ENCODE measurements around the gene PEX10.

PEX10 gene

DNA sequence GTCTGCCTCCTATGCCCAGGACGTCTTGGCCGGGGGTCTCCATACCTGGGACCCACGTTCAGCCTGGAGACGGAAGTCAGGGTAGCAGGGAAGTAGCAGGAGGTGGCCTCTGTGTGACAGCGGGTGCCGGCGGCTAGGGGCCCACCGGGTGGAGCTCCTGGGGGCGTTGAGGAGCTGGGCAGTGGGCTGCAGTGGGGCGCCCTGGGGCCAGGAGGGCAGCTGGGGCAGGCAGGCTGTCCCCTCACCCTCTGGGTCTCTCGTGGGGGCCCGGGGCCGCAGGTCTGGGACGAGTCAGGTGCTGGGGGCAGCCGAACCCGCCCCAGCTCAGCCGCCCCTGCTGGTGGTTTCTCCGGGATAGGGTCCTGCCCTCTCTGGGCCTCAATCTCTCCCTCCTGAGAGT lies 14.7 kb upstream of the PEX10 start:
- Mint-ChIP-seq H3K4me1 (peaks cover 9% of the 10 kb centered on the region), H3K4me3 (no peak overlapping the region), H3K36me3 (ENCODE audit: low read depth) (no peaks in the 10 kb centered on the region), H3K27me3 (ENCODE audit: low read depth, poor library complexity) (peaks cover 33% of the 10 kb centered on the region), H3K9me3 (peaks cover 28% of the 10 kb centered on the region), H3K27ac (no peak overlapping the region)
- no peak for DNase-seq
- TF ChIP-seq, protein P1, sequence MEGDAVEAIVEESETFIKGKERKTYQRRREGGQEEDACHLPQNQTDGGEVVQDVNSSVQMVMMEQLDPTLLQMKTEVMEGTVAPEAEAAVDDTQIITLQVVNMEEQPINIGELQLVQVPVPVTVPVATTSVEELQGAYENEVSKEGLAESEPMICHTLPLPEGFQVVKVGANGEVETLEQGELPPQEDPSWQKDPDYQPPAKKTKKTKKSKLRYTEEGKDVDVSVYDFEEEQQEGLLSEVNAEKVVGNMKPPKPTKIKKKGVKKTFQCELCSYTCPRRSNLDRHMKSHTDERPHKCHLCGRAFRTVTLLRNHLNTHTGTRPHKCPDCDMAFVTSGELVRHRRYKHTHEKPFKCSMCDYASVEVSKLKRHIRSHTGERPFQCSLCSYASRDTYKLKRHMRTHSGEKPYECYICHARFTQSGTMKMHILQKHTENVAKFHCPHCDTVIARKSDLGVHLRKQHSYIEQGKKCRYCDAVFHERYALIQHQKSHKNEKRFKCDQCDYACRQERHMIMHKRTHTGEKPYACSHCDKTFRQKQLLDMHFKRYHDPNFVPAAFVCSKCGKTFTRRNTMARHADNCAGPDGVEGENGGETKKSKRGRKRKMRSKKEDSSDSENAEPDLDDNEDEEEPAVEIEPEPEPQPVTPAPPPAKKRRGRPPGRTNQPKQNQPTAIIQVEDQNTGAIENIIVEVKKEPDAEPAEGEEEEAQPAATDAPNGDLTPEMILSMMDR (IDR thresholded peaks at IDR 0.05), result no peak

DNA sequence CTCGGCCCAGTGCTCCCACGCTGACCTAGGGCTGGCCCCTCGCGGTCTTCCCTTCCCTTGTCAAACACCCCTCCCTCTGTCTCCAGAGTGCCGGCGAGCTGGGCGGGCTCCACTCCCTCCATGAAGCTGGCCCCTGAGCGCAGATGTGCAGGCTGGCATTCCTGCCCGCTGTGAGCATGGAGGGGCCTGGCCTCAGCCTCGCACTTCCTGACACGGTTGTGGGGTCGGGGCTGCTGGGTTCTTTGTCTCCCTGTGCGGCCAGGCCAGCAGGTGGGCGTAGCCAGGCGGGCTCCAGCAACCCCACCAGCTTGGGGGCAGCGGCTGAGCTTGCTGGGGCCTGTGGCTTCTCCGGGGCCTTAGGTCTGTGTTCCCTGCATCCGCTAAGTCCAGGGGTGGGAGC lies 14.2 kb upstream of the PEX10 start:
- H3K4me1 Mint-ChIP-seq, result peaks cover 9% of the 10 kb centered on the region
- H3K4me3 Mint-ChIP-seq, result no peak overlapping the region
- H3K27ac Mint-ChIP-seq, result no peak overlapping the region
- H3K9me3 Mint-ChIP-seq, result peaks cover 33% of the 10 kb centered on the region
- no peak for DNase-seq
- TF ChIP-seq, protein P1 (IDR thresholded peaks at IDR 0.05), result no peak
- peaks cover 38% of the 10 kb centered on the region for H3K27me3 Mint-ChIP-seq (ENCODE audit: low read depth, poor library complexity)
- H3K36me3 Mint-ChIP-seq (ENCODE audit: low read depth), result no peaks in the 10 kb centered on the region

DNA sequence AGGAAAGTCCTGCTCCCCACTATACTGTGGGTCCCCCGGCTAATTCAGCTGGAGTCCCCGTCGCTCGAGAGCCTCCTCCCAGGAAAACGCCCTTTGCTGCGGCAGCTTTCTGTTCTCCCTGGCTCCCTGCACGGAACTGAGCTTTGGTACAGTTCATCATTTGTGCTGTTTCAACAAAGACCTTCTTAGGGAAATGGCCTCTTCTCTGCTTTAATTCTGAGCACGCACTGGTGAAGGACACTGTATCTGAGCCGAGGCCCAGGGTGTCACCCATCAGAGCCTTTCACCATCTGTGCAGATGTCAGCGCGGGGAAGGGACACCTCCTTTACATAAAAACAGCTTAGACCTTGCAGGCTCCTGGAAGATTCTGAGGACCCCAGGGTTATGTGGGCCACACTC lies 13.5 kb upstream of the PEX10 start:
- no peak for DNase-seq
- H3K36me3 Mint-ChIP-seq (ENCODE audit: low read depth), result no peaks in the 10 kb centered on the region
- H3K4me1 Mint-ChIP-seq, result peaks cover 9% of the 10 kb centered on the region
- H3K27me3 Mint-ChIP-seq (ENCODE audit: low read depth, poor library complexity), result peaks cover 42% of the 10 kb centered on the region
- H3K9me3 Mint-ChIP-seq, result peaks cover 33% of the 10 kb centered on the region
- H3K4me3 Mint-ChIP-seq, result no peak overlapping the region
- TF ChIP-seq, protein P1 (IDR thresholded peaks at IDR 0.05), result no peak
- H3K27ac Mint-ChIP-seq, result no peak overlapping the region

DNA sequence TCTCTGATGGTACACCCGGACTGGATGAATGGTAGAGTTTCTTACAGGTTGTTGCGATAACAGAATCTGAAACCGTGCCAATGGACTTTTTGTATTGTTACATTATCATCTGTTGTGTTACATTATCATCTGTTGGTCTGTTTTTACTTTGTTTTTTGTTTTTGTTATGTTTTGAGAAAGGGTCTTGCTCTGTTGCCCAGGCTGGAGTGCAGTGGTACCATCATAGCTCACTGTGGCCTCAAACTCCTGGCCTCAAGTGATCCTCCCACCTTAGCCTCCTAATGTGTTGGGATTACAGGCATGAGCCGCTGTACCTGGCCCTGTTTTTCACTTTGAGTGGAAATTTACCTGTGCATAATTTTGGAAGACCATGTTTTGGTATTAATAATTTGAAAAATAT lies 10.2 kb upstream of the PEX10 start:
- DNase-seq, result no peak
- Mint-ChIP-seq H3K4me1 (peaks cover 23% of the 10 kb centered on the region), H3K27me3 (ENCODE audit: low read depth, poor library complexity) (peaks cover 59% of the 10 kb centered on the region), H3K4me3 (no peak overlapping the region), H3K27ac (no peak overlapping the region), H3K36me3 (ENCODE audit: low read depth) (no peaks in the 10 kb centered on the region), H3K9me3 (peaks cover 28% of the 10 kb centered on the region)
- TF ChIP-seq, protein P1 (IDR thresholded peaks at IDR 0.05), result no peak

DNA sequence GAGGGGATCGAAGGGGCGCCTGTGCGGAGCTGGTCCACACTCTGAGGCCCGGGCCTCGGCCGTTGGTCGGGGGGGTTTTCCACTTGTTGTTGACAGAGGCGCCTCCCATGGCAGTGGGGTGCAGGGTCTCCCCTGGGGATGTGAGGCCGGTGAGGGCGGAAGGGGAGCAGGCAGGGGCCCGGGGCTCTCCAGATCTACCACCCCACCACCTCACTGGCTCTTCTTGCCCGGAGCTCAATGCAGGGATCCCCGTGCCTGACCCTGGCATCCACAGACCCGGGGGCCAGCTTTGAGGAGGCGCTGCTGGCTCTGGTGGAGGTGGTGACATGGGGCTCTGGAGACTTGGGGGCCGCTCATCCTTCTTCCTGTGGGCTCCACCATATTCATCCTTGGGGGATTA lies 7.1 kb upstream of the PEX10 start:
- Mint-ChIP-seq H3K36me3 (ENCODE audit: low read depth) (no peaks in the 10 kb centered on the region), H3K9me3 (peaks cover 28% of the 10 kb centered on the region), H3K4me1 (peaks cover 17% of the 10 kb centered on the region), H3K4me3 (no peak overlapping the region), H3K27me3 (ENCODE audit: low read depth, poor library complexity) (peaks cover 56% of the 10 kb centered on the region), H3K27ac (no peak overlapping the region)
- TF ChIP-seq, protein P1 (IDR thresholded peaks at IDR 0.05), result no peak
- DNase-seq, result no peak

DNA sequence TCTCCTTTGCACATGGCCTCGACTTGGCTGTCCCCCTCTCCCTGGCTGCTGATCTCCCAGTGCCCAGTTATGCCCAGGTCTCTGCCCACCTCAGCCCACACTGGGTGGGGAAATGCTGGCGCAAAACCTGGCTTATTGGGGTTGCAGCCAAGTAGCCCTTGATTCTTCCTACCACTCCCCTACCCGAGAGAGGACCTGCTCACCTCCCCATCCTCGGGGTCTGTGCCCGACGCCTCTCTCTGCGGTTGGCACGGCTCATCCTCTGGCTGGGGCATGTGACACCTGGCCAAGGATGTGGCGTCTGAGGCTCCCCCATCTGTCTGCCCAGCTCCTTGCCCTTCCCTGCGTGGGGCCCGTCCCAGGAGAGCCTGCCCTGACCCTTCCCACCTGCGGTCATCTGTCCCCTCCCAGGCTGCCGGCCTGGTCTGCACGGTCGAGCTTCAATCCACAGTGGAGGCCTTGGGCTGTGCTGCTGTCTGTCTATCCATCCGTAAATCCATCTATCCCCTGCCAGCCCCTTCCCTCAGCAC lies 6.5 kb upstream of the PEX10 start:
- Mint-ChIP-seq H3K27ac (no peak overlapping the region), H3K36me3 (ENCODE audit: low read depth) (no peaks in the 10 kb centered on the region), H3K27me3 (ENCODE audit: low read depth, poor library complexity) (peaks cover 54% of the 10 kb centered on the region), H3K4me1 (peaks cover 23% of the 10 kb centered on the region), H3K9me3 (peaks cover 23% of the 10 kb centered on the region), H3K4me3 (no peak overlapping the region)
- DNase-seq, result no peak
- TF ChIP-seq, protein P1 (IDR thresholded peaks at IDR 0.05), result no peak

All from nephron progenitor cell (in vitro differentiated cells).